ENCODE data around the gene GJB5. TPM values are rescaled to one million over a fixed set of nuclear protein-coding genes. Genes with fewer than 3 reads are reported as not detected.

Gene GJB5
- total and polyA plus RNA-seq, 10 of the 15 experiments (the other 5 are each of a cell fraction or from before 2014, with no cell fraction given), result not detected

- TF ChIP-seq SP1 (IDR thresholded peaks at IDR 0.05; ENCODE audit: low read depth, low read length) (no peak), BCL3 (IDR thresholded peaks at IDR 0.05; ENCODE audit: borderline replicate concordance, insufficient read depth, low read depth, low read length, poor library complexity, severe bottlenecking) (no peak)
Measured at GRCh38 chr1:34778381-34778780, 23.5 kb downstream of the GJB5 start (continued).

- in situ Hi-C loops (cut with MboI), result no loop called here
- Histone ChIP-seq H3K4me2 (ENCODE audit: control insufficient read depth, insufficient read depth) (no peak overlapping the region), H3K27ac (ENCODE audit: control insufficient read depth, insufficient read depth) (no peak overlapping the region), H3K27me3 (replicated peaks in 1 of 2; ENCODE audit: control insufficient read depth in 2 of 2, insufficient read depth in 2 of 2, low read length in 1 of 2) (peaks cover 2 to 10% of the 10 kb centered on the region in 2 experiments; a peak in 3 of 4 replicates), H4K20me1 (ENCODE audit: control insufficient read depth, insufficient read depth) (no peaks in the 10 kb centered on the region), H3K9me3 (replicated peaks; ENCODE audit: control insufficient read depth, insufficient read depth, low read length) (no peaks in the 10 kb centered on the region), H3K4me3 (no peak overlapping the region), H3K9ac (ENCODE audit: control insufficient read depth, insufficient read depth, low read length) (no peak overlapping the region), H3K36me3 (ENCODE audit: control insufficient read depth in 2 of 2, insufficient read depth in 2 of 2, low read length in 1 of 2) (no peaks in the 10 kb centered on the region), H3K4me1 (ENCODE audit: control insufficient read depth, insufficient read depth, low read length) (no peaks in the 10 kb centered on the region), H3K79me2 (ENCODE audit: control insufficient read depth, insufficient read depth, low read length) (no peaks in the 10 kb centered on the region), H2AFZ (ENCODE audit: control insufficient read depth, low read depth, low read length) (no peak overlapping the region)
- DNase-seq (ENCODE audit: low read depth, low spot score) (no peak), FAIRE-seq (no peak), ATAC-seq (no peak)
- 58% methylated on average over 5 of the region's 5 CpGs for WGBS (ENCODE audit: insufficient coverage, insufficient replicate concordance, low lambda C conversion rate, missing lambda C conversion rate)
- CTCF ChIA-PET, result interaction anchor here (0.6 kb wide), 1 partner anchor 521 kb away, joined by 3 read pairs; no protein-coding TSS in a partner anchor
- TF ChIP-seq GATAD2B (conservative IDR thresholded peaks at IDR 0.05; ENCODE audit: low read depth) (no peak), STAT1 (conservative IDR thresholded peaks at IDR 0.05) (no peak), TARDBP (IDR thresholded peaks at IDR 0.05; ENCODE audit: borderline replicate concordance) (no peak), FOXK2 (IDR thresholded peaks at IDR 0.05) (no peak), SMARCA5 (IDR thresholded peaks at IDR 0.05) (no peak), RCOR1 (conservative IDR thresholded peaks at IDR 0.05; ENCODE audit: low read depth, low read length) (no peak), ATF2 (IDR thresholded peaks at IDR 0.05; ENCODE audit: low read length) (no peak), NFYB (IDR thresholded peaks at IDR 0.05; ENCODE audit: insufficient read depth, low read depth, low read length) (no peak), RFX5 (IDR thresholded peaks at IDR 0.05; ENCODE audit: low read depth, low read length) (no peak), MTA3 (IDR thresholded peaks at IDR 0.05; ENCODE audit: borderline replicate concordance, low read length) (no peak), REST (IDR thresholded peaks at IDR 0.05; ENCODE audit: low read depth, low read length) (no peak), TCF3 (IDR thresholded peaks at IDR 0.05; ENCODE audit: borderline replicate concordance, insufficient read depth, low read depth, low read length) (no peak), HDAC2 (IDR thresholded peaks at IDR 0.05) (no peak), SMC3 (IDR thresholded peaks at IDR 0.05; ENCODE audit: borderline replicate concordance, low read length) (no peak), MYB (IDR thresholded peaks at IDR 0.05; ENCODE audit: borderline replicate concordance, low read depth, low read length) (no peak), NBN (IDR thresholded peaks at IDR 0.05) (no peak)
- BruUV-seq (replicated peaks), result no TSS peak
- RAD21 ChIA-PET (ENCODE audit: unreplicated experiment), result no interaction called here
- SMC1A ChIA-PET (ENCODE audit: uncharacterized antibody, unreplicated experiment), result interaction anchor here (1.1 kb wide), 1 partner anchor 124 kb away, joined by 3 read pairs; no protein-coding TSS in a partner anchor
- intact Hi-C loops (cut with micrococcal nuclease; ENCODE audit: unreplicated experiment), result no loop called here
- POLR2A ChIA-PET, result no interaction called here
Measured at GRCh38 chr1:34779005-34779404, 24.2 kb downstream of the GJB5 start.

Data from GM12878 (cell line).